WTC11 (cell line): ENCODE measurements around the gene SPOP. TPM values are rescaled to one million over a fixed set of nuclear protein-coding genes. Genes with fewer than 3 reads are reported as not detected.

Source experiments
- ATAC-seq: fragments of 200-7000 bp; cut with Tn5 transposase; 2 replicates; pipeline ENCODE4 v1.10.0; 2021; ENCODE audit warnings: mild to moderate bottlenecking, moderate library complexity
- CTCF ChIA-PET: fragments of 300-600 bp; sonication (Branson Sonifier 250); formaldehyde crosslinking; loops from one replicate; lab custom pipeline; 2021; ENCODE audit warnings: antibody characterized with exemption; lab: Charles Lee
- POLR2A ChIA-PET: fragments of 350-600 bp; sonication (Branson Sonifier 250); formaldehyde crosslinking; loops from one replicate; lab custom pipeline; 2021; ENCODE audit warnings: antibody characterized with exemption; lab: Charles Lee
- DNase-seq: peaks from one replicate; pipeline ENCODE4 v3.0.0; 2021; ENCODE audit warnings: low spot score
- H3K27ac Mint-ChIP-seq: 2 replicates; pipeline ENCODE4 v1.8.0; 2021; ENCODE audit warnings: mixed read lengths
- H3K27me3 Mint-ChIP-seq: 2 replicates; pipeline ENCODE4 v1.8.0; 2021; ENCODE audit warnings: low read depth, mild to moderate bottlenecking, moderate library complexity, mixed read lengths
- H3K36me3 Mint-ChIP-seq: 2 replicates; pipeline ENCODE4 v1.8.0; 2021; ENCODE audit warnings: mixed read lengths
- H3K4me1 Mint-ChIP-seq: 2 replicates; pipeline ENCODE4 v1.8.0; 2022; ENCODE audit warnings: mixed read lengths
- H3K4me3 Mint-ChIP-seq: 2 replicates; pipeline ENCODE4 v1.8.0; 2021; ENCODE audit warnings: mild to moderate bottlenecking, moderate library complexity, mixed read lengths
- H3K9me3 Mint-ChIP-seq: 2 replicates; pipeline ENCODE4 v1.8.0; 2021; ENCODE audit warnings: mixed read lengths
- CREM ChIP-seq: sonication (generic); formaldehyde crosslinking; IDR thresholded peaks from 2 replicates; pipeline ENCODE4 v1.8.1; 2022; ENCODE audit warnings: mild to moderate bottlenecking, missing genetic modification reagents, moderate library complexity
- GTF2I ChIP-seq: fragments of 250-450 bp; sonication (Bioruptor Pico); conservative IDR thresholded peaks from 2 replicates; pipeline ENCODE4 v1.4.0; 2021; ENCODE audit warnings: mild to moderate bottlenecking
- JUN ChIP-seq: sonication (generic); formaldehyde crosslinking; IDR thresholded peaks from 2 replicates; pipeline ENCODE4 v1.8.0; 2023; ENCODE audit warnings: mild to moderate bottlenecking, missing genetic modification reagents
- NR1H2 ChIP-seq: sonication (generic); formaldehyde crosslinking; IDR thresholded peaks from 2 replicates; pipeline ENCODE4 v1.9.0; 2021; ENCODE audit warnings: mild to moderate bottlenecking, moderate library complexity, missing genetic modification reagents
- RELA ChIP-seq: sonication (generic); formaldehyde crosslinking; IDR thresholded peaks from 2 replicates; pipeline ENCODE4 v1.8.1; 2022; ENCODE audit warnings: missing genetic modification reagents, mild to moderate bottlenecking, borderline replicate concordance
- SMAD3 ChIP-seq: sonication (generic); formaldehyde crosslinking; IDR thresholded peaks from 2 replicates; pipeline ENCODE4 v1.8.0; 2022; ENCODE audit warnings: missing genetic modification reagents, mild to moderate bottlenecking, borderline replicate concordance
- ZBTB21 ChIP-seq: sonication (generic); formaldehyde crosslinking; IDR thresholded peaks from 2 replicates; pipeline ENCODE4 v1.8.1; 2023; ENCODE audit warnings: mild to moderate bottlenecking, missing genetic modification reagents, borderline replicate concordance
- ZNF263 ChIP-seq: sonication (generic); formaldehyde crosslinking; IDR thresholded peaks from 2 replicates; pipeline ENCODE4 v1.8.1; 2022; ENCODE audit warnings: low read depth, mild to moderate bottlenecking, moderate library complexity, missing genetic modification reagents
- total RNA-seq: library from RNA; stranded (reverse); gene quantifications from 3 replicates; pipeline ENCODE4 v1.2.3, GENCODE V29; 2021
- TF ChIP-seq, protein P1 (sequence below): fragments of 250-450 bp; sonication (Bioruptor Pico); IDR thresholded peaks from 2 replicates; pipeline ENCODE4 v1.8.0; 2021; ENCODE audit warnings: mild to moderate bottlenecking
- TF ChIP-seq, protein P2 (sequence below): sonication (generic); formaldehyde crosslinking; IDR thresholded peaks from 2 replicates; pipeline ENCODE4 v1.8.0; 2023; ENCODE audit warnings: missing genetic modification reagents, mild to moderate bottlenecking, borderline replicate concordance
- TF ChIP-seq, protein P3 (sequence below): fragments of 250-450 bp; sonication (Bioruptor Pico); IDR thresholded peaks from 2 replicates; pipeline ENCODE4 v1.9.0; 2021; ENCODE audit warnings: mild to moderate bottlenecking
- TF ChIP-seq, protein P4 (sequence below): fragments of 200-600 bp; IDR thresholded peaks from 2 replicates; pipeline ENCODE4 v1.8.0; 2022; ENCODE audit warnings: antibody characterized with exemption
- TF ChIP-seq, protein P5 (sequence below): sonication (generic); formaldehyde crosslinking; IDR thresholded peaks from 2 replicates; pipeline ENCODE4 v1.8.1; 2023; ENCODE audit warnings: mild to moderate bottlenecking, missing genetic modification reagents, borderline replicate concordance
- TF ChIP-seq, protein P6 (sequence below): sonication (generic); formaldehyde crosslinking; IDR thresholded peaks from 2 replicates; pipeline ENCODE4 v1.8.0; 2022; ENCODE audit warnings: mild to moderate bottlenecking, missing genetic modification reagents

SPOP gene
- total RNA-seq, 1 experiment from 2014 or later: 19.2 TPM

DNA sequence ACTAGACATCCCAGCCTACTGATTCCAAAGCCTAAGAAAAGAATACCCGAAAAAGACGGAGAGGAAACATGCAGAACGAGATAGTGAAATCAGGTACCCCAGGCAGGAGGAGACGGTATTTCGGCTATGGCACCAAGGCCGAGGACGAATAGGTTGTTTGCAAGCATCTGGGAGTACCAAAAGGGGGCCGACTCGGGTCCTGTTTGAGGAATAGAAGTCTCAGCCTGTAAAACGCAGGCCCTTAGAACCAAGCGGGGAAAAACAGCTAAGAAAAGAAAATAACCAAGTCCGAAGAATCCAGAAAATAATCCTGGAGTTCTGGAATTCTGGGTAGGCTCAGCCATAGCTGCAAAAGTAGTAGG is 29.3 kb upstream of the SPOP start (continued):
- TF ChIP-seq SMAD3 (CRISPR knock-in tag): no peak
- TF ChIP-seq, protein P1, sequence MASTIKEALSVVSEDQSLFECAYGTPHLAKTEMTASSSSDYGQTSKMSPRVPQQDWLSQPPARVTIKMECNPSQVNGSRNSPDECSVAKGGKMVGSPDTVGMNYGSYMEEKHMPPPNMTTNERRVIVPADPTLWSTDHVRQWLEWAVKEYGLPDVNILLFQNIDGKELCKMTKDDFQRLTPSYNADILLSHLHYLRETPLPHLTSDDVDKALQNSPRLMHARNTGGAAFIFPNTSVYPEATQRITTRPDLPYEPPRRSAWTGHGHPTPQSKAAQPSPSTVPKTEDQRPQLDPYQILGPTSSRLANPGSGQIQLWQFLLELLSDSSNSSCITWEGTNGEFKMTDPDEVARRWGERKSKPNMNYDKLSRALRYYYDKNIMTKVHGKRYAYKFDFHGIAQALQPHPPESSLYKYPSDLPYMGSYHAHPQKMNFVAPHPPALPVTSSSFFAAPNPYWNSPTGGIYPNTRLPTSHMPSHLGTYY: no peak

DNA sequence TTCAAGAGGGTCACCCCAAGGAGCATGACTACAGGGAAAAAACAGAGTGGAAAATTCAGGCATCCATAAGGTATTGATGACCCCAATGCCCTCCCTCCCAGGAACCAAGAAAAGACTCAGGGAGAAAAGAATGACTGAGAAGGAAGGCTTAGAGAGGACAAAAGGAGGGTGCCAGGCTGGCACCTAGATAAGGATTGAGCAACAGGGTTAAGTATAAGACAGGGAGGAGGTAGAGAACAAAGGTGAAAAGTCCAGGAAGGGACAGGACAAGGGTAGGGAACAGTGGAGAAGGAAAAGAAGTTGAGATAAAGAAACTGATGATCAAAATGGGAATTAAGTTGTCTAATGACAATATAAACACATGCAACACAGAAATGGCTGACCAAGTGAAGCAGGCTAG is 27.4 kb upstream of the SPOP start:
- Mint-ChIP-seq H3K4me1 (peaks cover 12% of the 10 kb centered on the region), H3K36me3 (peaks cover 35% of the 10 kb centered on the region), H3K27me3 (no peaks in the 10 kb centered on the region; the same call in 1 of the 2 replicates), H3K27ac (no peak overlapping the region), H3K9me3 (no peaks in the 10 kb centered on the region), H3K4me3 (peak overlapping the region; percentile 93)
- ChIA-PET CTCF (interaction anchor here (1.7 kb wide), 1 partner anchor 148 kb away, joined by 8 read pairs; no protein-coding TSS in a partner anchor), POLR2A (no interaction called here)
- ATAC-seq (no peak), DNase-seq (no peak)
- TF ChIP-seq, protein P2, sequence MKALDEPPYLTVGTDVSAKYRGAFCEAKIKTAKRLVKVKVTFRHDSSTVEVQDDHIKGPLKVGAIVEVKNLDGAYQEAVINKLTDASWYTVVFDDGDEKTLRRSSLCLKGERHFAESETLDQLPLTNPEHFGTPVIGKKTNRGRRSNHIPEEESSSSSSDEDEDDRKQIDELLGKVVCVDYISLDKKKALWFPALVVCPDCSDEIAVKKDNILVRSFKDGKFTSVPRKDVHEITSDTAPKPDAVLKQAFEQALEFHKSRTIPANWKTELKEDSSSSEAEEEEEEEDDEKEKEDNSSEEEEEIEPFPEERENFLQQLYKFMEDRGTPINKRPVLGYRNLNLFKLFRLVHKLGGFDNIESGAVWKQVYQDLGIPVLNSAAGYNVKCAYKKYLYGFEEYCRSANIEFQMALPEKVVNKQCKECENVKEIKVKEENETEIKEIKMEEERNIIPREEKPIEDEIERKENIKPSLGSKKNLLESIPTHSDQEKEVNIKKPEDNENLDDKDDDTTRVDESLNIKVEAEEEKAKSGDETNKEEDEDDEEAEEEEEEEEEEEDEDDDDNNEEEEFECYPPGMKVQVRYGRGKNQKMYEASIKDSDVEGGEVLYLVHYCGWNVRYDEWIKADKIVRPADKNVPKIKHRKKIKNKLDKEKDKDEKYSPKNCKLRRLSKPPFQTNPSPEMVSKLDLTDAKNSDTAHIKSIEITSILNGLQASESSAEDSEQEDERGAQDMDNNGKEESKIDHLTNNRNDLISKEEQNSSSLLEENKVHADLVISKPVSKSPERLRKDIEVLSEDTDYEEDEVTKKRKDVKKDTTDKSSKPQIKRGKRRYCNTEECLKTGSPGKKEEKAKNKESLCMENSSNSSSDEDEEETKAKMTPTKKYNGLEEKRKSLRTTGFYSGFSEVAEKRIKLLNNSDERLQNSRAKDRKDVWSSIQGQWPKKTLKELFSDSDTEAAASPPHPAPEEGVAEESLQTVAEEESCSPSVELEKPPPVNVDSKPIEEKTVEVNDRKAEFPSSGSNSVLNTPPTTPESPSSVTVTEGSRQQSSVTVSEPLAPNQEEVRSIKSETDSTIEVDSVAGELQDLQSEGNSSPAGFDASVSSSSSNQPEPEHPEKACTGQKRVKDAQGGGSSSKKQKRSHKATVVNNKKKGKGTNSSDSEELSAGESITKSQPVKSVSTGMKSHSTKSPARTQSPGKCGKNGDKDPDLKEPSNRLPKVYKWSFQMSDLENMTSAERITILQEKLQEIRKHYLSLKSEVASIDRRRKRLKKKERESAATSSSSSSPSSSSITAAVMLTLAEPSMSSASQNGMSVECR (CRISPR knock-in tag): no peak
- TF ChIP-seq GTF2I (CRISPR knock-in tag) (no peak), ZBTB21 (no peak), RELA (CRISPR knock-in tag) (no peak), JUN (CRISPR knock-in tag) (no peak), CREM (CRISPR knock-in tag) (no peak), ZNF263 (CRISPR knock-in tag) (no peak), NR1H2 (CRISPR knock-in tag) (no peak)
- TF ChIP-seq, protein P3, sequence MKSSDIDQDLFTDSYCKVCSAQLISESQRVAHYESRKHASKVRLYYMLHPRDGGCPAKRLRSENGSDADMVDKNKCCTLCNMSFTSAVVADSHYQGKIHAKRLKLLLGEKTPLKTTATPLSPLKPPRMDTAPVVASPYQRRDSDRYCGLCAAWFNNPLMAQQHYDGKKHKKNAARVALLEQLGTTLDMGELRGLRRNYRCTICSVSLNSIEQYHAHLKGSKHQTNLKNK (CRISPR knock-in tag): no peak
- TF ChIP-seq, protein P4, sequence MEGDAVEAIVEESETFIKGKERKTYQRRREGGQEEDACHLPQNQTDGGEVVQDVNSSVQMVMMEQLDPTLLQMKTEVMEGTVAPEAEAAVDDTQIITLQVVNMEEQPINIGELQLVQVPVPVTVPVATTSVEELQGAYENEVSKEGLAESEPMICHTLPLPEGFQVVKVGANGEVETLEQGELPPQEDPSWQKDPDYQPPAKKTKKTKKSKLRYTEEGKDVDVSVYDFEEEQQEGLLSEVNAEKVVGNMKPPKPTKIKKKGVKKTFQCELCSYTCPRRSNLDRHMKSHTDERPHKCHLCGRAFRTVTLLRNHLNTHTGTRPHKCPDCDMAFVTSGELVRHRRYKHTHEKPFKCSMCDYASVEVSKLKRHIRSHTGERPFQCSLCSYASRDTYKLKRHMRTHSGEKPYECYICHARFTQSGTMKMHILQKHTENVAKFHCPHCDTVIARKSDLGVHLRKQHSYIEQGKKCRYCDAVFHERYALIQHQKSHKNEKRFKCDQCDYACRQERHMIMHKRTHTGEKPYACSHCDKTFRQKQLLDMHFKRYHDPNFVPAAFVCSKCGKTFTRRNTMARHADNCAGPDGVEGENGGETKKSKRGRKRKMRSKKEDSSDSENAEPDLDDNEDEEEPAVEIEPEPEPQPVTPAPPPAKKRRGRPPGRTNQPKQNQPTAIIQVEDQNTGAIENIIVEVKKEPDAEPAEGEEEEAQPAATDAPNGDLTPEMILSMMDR: no peak
- TF ChIP-seq, protein P5, sequence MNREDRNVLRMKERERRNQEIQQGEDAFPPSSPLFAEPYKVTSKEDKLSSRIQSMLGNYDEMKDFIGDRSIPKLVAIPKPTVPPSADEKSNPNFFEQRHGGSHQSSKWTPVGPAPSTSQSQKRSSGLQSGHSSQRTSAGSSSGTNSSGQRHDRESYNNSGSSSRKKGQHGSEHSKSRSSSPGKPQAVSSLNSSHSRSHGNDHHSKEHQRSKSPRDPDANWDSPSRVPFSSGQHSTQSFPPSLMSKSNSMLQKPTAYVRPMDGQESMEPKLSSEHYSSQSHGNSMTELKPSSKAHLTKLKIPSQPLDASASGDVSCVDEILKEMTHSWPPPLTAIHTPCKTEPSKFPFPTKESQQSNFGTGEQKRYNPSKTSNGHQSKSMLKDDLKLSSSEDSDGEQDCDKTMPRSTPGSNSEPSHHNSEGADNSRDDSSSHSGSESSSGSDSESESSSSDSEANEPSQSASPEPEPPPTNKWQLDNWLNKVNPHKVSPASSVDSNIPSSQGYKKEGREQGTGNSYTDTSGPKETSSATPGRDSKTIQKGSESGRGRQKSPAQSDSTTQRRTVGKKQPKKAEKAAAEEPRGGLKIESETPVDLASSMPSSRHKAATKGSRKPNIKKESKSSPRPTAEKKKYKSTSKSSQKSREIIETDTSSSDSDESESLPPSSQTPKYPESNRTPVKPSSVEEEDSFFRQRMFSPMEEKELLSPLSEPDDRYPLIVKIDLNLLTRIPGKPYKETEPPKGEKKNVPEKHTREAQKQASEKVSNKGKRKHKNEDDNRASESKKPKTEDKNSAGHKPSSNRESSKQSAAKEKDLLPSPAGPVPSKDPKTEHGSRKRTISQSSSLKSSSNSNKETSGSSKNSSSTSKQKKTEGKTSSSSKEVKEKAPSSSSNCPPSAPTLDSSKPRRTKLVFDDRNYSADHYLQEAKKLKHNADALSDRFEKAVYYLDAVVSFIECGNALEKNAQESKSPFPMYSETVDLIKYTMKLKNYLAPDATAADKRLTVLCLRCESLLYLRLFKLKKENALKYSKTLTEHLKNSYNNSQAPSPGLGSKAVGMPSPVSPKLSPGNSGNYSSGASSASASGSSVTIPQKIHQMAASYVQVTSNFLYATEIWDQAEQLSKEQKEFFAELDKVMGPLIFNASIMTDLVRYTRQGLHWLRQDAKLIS: no peak
- TF ChIP-seq, protein P6, sequence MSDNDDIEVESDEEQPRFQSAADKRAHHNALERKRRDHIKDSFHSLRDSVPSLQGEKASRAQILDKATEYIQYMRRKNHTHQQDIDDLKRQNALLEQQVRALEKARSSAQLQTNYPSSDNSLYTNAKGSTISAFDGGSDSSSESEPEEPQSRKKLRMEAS: no peak
